SK-N-SH treated with all-trans-retinoic acid at 6 μM for 48 hours (cell line): Measurements from ENCODE around the gene PNMA1.

Experiments used
- ATAC-seq: fragments of 200-7000 bp; cut with Tn5 transposase; 3 replicates; pipeline ENCODE4 v1.9.1; 2020; ENCODE audit warnings: mild to moderate bottlenecking, moderate library complexity
- BACH2 ChIP-seq: fragments of 250-450 bp; sonication (Bioruptor Pico); IDR thresholded peaks from 2 replicates; pipeline ENCODE4 v1.9.0; 2021; ENCODE audit warnings: mild to moderate bottlenecking, borderline replicate concordance
- CSDC2 ChIP-seq: fragments of 250-450 bp; sonication (Bioruptor Pico); IDR thresholded peaks from 2 replicates; pipeline ENCODE4 v1.5.0; 2020; ENCODE audit warnings: mild to moderate bottlenecking, moderate library complexity
- ESRRG ChIP-seq: fragments of 250-450 bp; sonication (Bioruptor Pico); IDR thresholded peaks from 2 replicates; pipeline ENCODE4 v1.6.1; 2021; ENCODE audit warnings: mild to moderate bottlenecking
- GLIS3 ChIP-seq: fragments of 250-450 bp; sonication (Bioruptor Pico); IDR thresholded peaks from 2 replicates; pipeline ENCODE4 v1.5.0; 2020; ENCODE audit warnings: mild to moderate bottlenecking, moderate library complexity
- ISL1 ChIP-seq: fragments of 250-450 bp; sonication (Bioruptor Pico); IDR thresholded peaks from 2 replicates; pipeline ENCODE4 v2.1.2; 2022; ENCODE audit warnings: mild to moderate bottlenecking, moderate library complexity
- OSR1 ChIP-seq: fragments of 250-450 bp; sonication (Bioruptor Pico); IDR thresholded peaks from 2 replicates; pipeline ENCODE4 v1.8.0; 2022; ENCODE audit warnings: moderate library complexity, mild to moderate bottlenecking, inconsistent platforms
- PPARA ChIP-seq: fragments of 250-450 bp; sonication (Bioruptor Pico); IDR thresholded peaks from 2 replicates; pipeline ENCODE4 v1.5.0; 2020; ENCODE audit warnings: mild to moderate bottlenecking, borderline replicate concordance
- SNAI2 ChIP-seq: fragments of 250-450 bp; sonication (Bioruptor Pico); IDR thresholded peaks from 2 replicates; pipeline ENCODE4 v1.5.0; 2020; ENCODE audit warnings: mild to moderate bottlenecking, moderate library complexity
- TOX ChIP-seq: fragments of 250-450 bp; sonication (Bioruptor Pico); IDR thresholded peaks from 2 replicates; pipeline ENCODE4 v1.8.0; 2021; ENCODE audit warnings: mild to moderate bottlenecking, moderate library complexity, borderline replicate concordance
- ZC3H10 ChIP-seq: fragments of 250-450 bp; sonication (Bioruptor Pico); IDR thresholded peaks from 2 replicates; pipeline ENCODE4 v1.5.1; 2021; ENCODE audit warnings: mild to moderate bottlenecking, moderate library complexity
- ZFP3 ChIP-seq: fragments of 250-450 bp; sonication (Bioruptor Pico); IDR thresholded peaks from 2 replicates; pipeline ENCODE4 v1.5.0; 2020; ENCODE audit warnings: mild to moderate bottlenecking, moderate library complexity
- ZFP30 ChIP-seq: fragments of 450-650 bp; formaldehyde crosslinking; IDR thresholded peaks from 2 replicates; pipeline ENCODE4 v1.5.0; 2022; ENCODE audit warnings: mild to moderate bottlenecking, moderate library complexity
- ZNF565 ChIP-seq: fragments of 450-650 bp; formaldehyde crosslinking; conservative IDR thresholded peaks from 2 replicates; pipeline ENCODE4 v1.5.0; 2020; ENCODE audit warnings: low read depth, mild to moderate bottlenecking, moderate library complexity
- ZNF8 ChIP-seq: fragments of 450-650 bp; formaldehyde crosslinking; IDR thresholded peaks from 2 replicates; pipeline ENCODE4 v1.5.0; 2020; ENCODE audit warnings: mild to moderate bottlenecking, moderate library complexity
- TF ChIP-seq, protein P1 (sequence below): fragments of 250-450 bp; sonication (Bioruptor Pico); IDR thresholded peaks from 2 replicates; pipeline ENCODE4 v1.5.0; 2020; ENCODE audit warnings: mild to moderate bottlenecking, moderate library complexity
- TF ChIP-seq, protein P2 (sequence below): fragments of 250-450 bp; sonication (Bioruptor Pico); IDR thresholded peaks from 2 replicates; pipeline ENCODE4 v1.5.1; 2020; ENCODE audit warnings: low read depth, mild to moderate bottlenecking, moderate library complexity
- TF ChIP-seq, protein P3 (sequence below): fragments of 250-450 bp; sonication (Bioruptor Pico); IDR thresholded peaks from 2 replicates; pipeline ENCODE4 v1.5.1; 2021; ENCODE audit warnings: mild to moderate bottlenecking, moderate library complexity
- TF ChIP-seq, protein P4 (sequence below): fragments of 250-450 bp; sonication (Bioruptor Pico); IDR thresholded peaks from 2 replicates; pipeline ENCODE4 v1.8.0; 2021; ENCODE audit warnings: low read depth, mild to moderate bottlenecking, moderate library complexity, borderline replicate concordance
- TF ChIP-seq, protein P5 (sequence below): fragments of 250-450 bp; sonication (Bioruptor Pico); IDR thresholded peaks from 2 replicates; pipeline ENCODE4 v1.8.0; 2020; ENCODE audit warnings: mild to moderate bottlenecking, moderate library complexity, borderline replicate concordance

The PNMA1 gene

DNA sequence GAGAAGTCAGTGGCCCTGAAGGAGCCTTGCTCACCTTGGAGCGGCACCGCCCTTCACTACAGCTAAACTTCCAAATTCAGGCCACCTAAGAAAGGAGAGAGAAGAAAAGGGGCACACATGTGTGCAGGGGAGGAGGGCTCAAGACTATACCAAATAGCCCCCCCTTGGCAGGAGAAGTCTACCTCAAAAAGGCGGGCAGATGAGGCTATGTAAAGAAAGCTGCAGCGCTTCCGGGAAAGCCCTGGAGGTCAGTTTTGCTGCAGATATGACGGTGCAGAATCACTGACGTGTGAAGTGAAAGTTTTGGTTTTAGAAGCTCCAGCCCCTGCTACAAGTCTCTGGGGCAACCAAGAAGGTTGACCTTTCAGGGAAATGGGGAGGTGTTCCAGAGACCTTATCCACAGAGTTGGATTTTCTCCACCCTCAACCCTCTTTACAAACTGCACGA lies 48.2 kb upstream of the PNMA1 start:
- TF ChIP-seq ZC3H10 (CRISPR knock-in tag), result no peak
- no peak for TF ChIP-seq ZNF565
- no peak for TF ChIP-seq GLIS3
- TF ChIP-seq BACH2 (CRISPR knock-in tag), result no peak
- no peak for TF ChIP-seq ZFP30 (CRISPR knock-in tag)
- TF ChIP-seq, protein P1, sequence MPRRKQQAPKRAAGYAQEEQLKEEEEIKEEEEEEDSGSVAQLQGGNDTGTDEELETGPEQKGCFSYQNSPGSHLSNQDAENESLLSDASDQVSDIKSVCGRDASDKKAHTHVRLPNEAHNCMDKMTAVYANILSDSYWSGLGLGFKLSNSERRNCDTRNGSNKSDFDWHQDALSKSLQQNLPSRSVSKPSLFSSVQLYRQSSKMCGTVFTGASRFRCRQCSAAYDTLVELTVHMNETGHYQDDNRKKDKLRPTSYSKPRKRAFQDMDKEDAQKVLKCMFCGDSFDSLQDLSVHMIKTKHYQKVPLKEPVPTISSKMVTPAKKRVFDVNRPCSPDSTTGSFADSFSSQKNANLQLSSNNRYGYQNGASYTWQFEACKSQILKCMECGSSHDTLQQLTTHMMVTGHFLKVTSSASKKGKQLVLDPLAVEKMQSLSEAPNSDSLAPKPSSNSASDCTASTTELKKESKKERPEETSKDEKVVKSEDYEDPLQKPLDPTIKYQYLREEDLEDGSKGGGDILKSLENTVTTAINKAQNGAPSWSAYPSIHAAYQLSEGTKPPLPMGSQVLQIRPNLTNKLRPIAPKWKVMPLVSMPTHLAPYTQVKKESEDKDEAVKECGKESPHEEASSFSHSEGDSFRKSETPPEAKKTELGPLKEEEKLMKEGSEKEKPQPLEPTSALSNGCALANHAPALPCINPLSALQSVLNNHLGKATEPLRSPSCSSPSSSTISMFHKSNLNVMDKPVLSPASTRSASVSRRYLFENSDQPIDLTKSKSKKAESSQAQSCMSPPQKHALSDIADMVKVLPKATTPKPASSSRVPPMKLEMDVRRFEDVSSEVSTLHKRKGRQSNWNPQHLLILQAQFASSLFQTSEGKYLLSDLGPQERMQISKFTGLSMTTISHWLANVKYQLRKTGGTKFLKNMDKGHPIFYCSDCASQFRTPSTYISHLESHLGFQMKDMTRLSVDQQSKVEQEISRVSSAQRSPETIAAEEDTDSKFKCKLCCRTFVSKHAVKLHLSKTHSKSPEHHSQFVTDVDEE (CRISPR knock-in tag), result no peak
- ATAC-seq, result no peak

DNA sequence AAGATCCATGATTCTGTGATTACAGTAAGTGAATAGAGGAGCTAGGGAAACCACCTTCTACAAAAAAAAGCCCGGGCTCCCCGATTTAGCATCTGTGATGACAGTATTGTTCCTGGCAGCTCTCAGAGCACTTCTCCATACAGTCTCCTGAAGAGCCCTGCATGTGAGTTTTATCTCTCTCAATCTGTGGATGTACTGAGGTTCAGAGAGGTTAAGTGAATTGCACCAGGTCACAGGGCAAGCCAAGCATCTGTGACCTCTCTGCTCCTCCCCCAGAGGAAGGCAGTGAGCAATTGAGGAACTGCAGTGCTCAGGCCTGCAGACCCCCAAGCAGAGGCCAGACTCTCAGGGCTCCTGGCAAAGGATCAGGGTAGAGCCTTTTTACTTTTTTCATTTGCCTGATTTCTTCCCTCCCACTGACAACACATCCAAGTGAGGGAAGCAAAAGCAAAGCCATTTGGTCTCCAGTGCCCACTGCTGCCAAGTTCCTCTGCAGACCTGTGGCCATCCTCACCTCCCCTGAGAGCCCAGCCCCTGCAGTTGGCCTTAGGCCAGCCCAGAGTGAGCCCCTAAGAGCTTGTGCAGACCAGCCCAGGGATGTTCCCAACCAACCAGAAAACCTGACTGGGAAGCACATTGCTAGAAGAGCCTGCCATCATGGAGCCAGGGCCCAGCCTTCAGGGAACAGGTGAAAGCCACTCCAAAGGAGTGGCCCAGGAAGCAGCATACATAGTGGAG lies 47.6 kb upstream of the PNMA1 start:
- TF ChIP-seq TOX (no peak), BACH2 (CRISPR knock-in tag) (no peak), SNAI2 (CRISPR knock-in tag) (no peak), ZNF565 (no peak), OSR1 (no peak), ZNF8 (CRISPR knock-in tag) (no peak), GLIS3 (no peak), ESRRG (no peak), ISL1 (no peak), PPARA (CRISPR knock-in tag) (no peak), ZFP30 (CRISPR knock-in tag) (no peak), ZFP3 (CRISPR knock-in tag) (no peak), CSDC2 (CRISPR knock-in tag) (no peak), ZC3H10 (CRISPR knock-in tag) (no peak)
- TF ChIP-seq, protein P1 (CRISPR knock-in tag), result no peak
- TF ChIP-seq, protein P2, sequence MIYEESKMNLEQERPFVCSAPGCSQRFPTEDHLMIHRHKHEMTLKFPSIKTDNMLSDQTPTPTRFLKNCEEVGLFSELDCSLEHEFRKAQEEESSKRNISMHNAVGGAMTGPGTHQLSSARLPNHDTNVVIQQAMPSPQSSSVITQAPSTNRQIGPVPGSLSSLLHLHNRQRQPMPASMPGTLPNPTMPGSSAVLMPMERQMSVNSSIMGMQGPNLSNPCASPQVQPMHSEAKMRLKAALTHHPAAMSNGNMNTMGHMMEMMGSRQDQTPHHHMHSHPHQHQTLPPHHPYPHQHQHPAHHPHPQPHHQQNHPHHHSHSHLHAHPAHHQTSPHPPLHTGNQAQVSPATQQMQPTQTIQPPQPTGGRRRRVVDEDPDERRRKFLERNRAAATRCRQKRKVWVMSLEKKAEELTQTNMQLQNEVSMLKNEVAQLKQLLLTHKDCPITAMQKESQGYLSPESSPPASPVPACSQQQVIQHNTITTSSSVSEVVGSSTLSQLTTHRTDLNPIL (CRISPR knock-in tag), result no peak
- TF ChIP-seq, protein P3, sequence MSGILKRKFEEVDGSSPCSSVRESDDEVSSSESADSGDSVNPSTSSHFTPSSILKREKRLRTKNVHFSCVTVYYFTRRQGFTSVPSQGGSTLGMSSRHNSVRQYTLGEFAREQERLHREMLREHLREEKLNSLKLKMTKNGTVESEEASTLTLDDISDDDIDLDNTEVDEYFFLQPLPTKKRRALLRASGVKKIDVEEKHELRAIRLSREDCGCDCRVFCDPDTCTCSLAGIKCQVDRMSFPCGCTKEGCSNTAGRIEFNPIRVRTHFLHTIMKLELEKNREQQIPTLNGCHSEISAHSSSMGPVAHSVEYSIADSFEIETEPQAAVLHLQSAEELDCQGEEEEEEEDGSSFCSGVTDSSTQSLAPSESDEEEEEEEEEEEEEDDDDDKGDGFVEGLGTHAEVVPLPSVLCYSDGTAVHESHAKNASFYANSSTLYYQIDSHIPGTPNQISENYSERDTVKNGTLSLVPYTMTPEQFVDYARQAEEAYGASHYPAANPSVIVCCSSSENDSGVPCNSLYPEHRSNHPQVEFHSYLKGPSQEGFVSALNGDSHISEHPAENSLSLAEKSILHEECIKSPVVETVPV, result no peak
- TF ChIP-seq, protein P4, sequence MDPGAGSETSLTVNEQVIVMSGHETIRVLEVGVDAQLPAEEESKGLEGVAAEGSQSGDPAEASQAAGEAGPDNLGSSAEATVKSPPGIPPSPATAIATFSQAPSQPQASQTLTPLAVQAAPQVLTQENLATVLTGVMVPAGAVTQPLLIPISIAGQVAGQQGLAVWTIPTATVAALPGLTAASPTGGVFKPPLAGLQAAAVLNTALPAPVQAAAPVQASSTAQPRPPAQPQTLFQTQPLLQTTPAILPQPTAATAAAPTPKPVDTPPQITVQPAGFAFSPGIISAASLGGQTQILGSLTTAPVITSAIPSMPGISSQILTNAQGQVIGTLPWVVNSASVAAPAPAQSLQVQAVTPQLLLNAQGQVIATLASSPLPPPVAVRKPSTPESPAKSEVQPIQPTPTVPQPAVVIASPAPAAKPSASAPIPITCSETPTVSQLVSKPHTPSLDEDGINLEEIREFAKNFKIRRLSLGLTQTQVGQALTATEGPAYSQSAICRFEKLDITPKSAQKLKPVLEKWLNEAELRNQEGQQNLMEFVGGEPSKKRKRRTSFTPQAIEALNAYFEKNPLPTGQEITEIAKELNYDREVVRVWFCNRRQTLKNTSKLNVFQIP (CRISPR knock-in tag), result no peak
- TF ChIP-seq, protein P5, sequence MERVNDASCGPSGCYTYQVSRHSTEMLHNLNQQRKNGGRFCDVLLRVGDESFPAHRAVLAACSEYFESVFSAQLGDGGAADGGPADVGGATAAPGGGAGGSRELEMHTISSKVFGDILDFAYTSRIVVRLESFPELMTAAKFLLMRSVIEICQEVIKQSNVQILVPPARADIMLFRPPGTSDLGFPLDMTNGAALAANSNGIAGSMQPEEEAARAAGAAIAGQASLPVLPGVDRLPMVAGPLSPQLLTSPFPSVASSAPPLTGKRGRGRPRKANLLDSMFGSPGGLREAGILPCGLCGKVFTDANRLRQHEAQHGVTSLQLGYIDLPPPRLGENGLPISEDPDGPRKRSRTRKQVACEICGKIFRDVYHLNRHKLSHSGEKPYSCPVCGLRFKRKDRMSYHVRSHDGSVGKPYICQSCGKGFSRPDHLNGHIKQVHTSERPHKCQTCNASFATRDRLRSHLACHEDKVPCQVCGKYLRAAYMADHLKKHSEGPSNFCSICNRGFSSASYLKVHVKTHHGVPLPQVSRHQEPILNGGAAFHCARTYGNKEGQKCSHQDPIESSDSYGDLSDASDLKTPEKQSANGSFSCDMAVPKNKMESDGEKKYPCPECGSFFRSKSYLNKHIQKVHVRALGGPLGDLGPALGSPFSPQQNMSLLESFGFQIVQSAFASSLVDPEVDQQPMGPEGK (CRISPR knock-in tag), result no peak
- ATAC-seq, result no peak
